DOHH2 (cell line): ENCODE results near the gene FAM135A.

Source experiments
- CTCF ChIP-seq: fragments of 200-600 bp; sonication (generic); IDR thresholded peaks from one replicate; pipeline ENCODE4 v1.5.1; 2014; ENCODE audit warnings: antibody characterized with exemption, mild to moderate bottlenecking, low read depth, low read length; ENCODE audit not compliant: poor library complexity, severe bottlenecking
- EZH2phosphoT487 ChIP-seq: fragments of 200-600 bp; sonication (generic); IDR thresholded peaks from 2 replicates; pipeline ENCODE4 v1.6.1; 2017; ENCODE audit warnings: borderline replicate concordance, mild to moderate bottlenecking, antibody characterized with exemption, low read length, moderate library complexity, mixed read lengths

DNA sequence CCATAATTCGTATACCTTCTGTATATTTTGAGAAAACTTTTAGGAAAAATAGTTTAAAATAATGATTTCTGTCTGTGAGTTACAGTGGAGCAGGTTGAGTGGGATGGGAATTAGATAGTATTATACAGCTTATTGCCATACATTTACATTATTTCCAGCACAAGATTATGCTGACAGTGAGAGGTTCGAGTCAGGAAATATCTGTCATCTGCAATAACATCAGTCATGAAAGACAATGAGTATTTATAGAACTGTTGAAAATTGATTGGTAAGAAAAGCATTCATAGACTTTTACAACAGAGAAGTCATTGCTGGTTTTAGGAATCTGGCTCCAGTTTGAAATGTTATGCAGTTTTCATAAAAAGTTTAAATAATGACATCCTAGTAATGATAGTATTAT is 45.9 kb downstream of the FAM135A start:
- no peak for TF ChIP-seq CTCF
- no peak for TF ChIP-seq EZH2phosphoT487
